SH-SY5Y (cell line): Measurements from ENCODE around the gene KAT6B.

ENCODE experiments used
- GATA2 ChIP-seq: IDR thresholded peaks from 2 replicates; pipeline ENCODE4 v1.6.1; 2011; ENCODE audit warnings: mild to moderate bottlenecking, low read depth, low read length
- GATA3 ChIP-seq: IDR thresholded peaks from 2 replicates; pipeline ENCODE4 v1.6.1; 2011; ENCODE audit warnings: low read depth, mild to moderate bottlenecking, low read length, moderate library complexity

- TF ChIP-seq GATA2 (no peak), GATA3 (no peak)
Observed at GRCh38 chr10:75012471-75012870, 186.1 kb downstream of the KAT6B start.
